Measurements from ENCODE around the gene CDH4.

DNA sequence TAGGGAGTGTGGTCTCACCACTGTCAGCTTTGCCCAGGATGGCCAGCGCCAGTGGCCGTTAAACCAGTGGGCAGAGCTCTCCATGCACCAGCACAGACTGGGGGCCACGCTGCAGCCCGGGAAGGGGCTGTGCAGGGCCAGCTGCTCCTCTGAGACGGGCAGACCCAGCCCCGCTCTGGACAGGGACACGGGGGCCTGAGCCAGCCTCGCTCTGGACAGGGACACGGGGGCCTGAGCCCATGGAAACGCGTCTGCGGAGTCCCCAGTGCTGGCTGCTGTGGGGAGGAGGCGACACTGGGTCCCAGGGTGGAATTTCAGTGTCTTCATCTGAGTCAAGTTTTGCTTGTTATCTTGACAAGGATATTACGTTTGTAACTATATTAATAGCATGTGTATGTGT, 402.7 kb downstream of the CDH4 start:
- TF ChIP-seq, protein P1, sequence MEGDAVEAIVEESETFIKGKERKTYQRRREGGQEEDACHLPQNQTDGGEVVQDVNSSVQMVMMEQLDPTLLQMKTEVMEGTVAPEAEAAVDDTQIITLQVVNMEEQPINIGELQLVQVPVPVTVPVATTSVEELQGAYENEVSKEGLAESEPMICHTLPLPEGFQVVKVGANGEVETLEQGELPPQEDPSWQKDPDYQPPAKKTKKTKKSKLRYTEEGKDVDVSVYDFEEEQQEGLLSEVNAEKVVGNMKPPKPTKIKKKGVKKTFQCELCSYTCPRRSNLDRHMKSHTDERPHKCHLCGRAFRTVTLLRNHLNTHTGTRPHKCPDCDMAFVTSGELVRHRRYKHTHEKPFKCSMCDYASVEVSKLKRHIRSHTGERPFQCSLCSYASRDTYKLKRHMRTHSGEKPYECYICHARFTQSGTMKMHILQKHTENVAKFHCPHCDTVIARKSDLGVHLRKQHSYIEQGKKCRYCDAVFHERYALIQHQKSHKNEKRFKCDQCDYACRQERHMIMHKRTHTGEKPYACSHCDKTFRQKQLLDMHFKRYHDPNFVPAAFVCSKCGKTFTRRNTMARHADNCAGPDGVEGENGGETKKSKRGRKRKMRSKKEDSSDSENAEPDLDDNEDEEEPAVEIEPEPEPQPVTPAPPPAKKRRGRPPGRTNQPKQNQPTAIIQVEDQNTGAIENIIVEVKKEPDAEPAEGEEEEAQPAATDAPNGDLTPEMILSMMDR (IDR thresholded peaks at IDR 0.05), result no peak
- TF ChIP-seq POLR2A (IDR thresholded peaks at IDR 0.05), result no peak
